Astrocyte (in vitro differentiated cells and primary cell): Measurements from ENCODE around the gene CELF2. TPM values are rescaled to one million over a fixed set of nuclear protein-coding genes. Genes with fewer than 3 reads are reported as not detected.
"Not testable (repeated sequence)": the region's sequence is repeated elsewhere in the genome, so short reads cannot be mapped to it uniquely, and the experiment has no call there.

Experiments
- DNase-seq: peaks from one replicate; pipeline ENCODE4 v3.0.0-alpha.2; 2010; ENCODE audit warnings: low read depth
- FAIRE-seq: peaks from 2 replicates; lab custom pipeline; 2011; peaks lifted over from hg19 to GRCh38; lab: Jason Lieb, UNC
- H2AFZ ChIP-seq: 2 replicates; pipeline ENCODE4 v1.6.0; 2012; ENCODE audit warnings: low read depth, low read length, inconsistent platforms
- H3K27ac ChIP-seq: 2 replicates; pipeline ENCODE4 v1.5.1; 2011; ENCODE audit warnings: low read depth, low read length, inconsistent platforms
- H3K27me3 ChIP-seq: 2 replicates; pipeline ENCODE4 v1.6.0; 2011; ENCODE audit warnings: low read length, inconsistent platforms; ENCODE audit not compliant: insufficient read depth
- H3K36me3 ChIP-seq: 2 replicates; pipeline ENCODE4 v1.5.1; 2011; ENCODE audit warnings: low read length, inconsistent platforms; ENCODE audit not compliant: insufficient read depth
- H3K4me1 ChIP-seq: 2 replicates; pipeline ENCODE4 v1.5.1; 2011; ENCODE audit warnings: low read length, inconsistent platforms; ENCODE audit not compliant: insufficient read depth
- H3K4me2 ChIP-seq: 2 replicates; pipeline ENCODE4 v1.6.0; 2012; ENCODE audit warnings: low read length, inconsistent platforms
- H3K4me3 ChIP-seq: 2 replicates; pipeline ENCODE4 v1.5.1; 2011; ENCODE audit warnings: low read depth, mild to moderate bottlenecking, low read length, inconsistent platforms; ENCODE audit not compliant: insufficient read depth
- H3K79me2 ChIP-seq: 2 replicates; pipeline ENCODE4 v1.6.0; 2012; ENCODE audit warnings: mild to moderate bottlenecking, low read length, inconsistent platforms; ENCODE audit not compliant: insufficient read depth
- H3K9ac ChIP-seq: 2 replicates; pipeline ENCODE4 v1.6.0; 2012; ENCODE audit warnings: mild to moderate bottlenecking, low read length, inconsistent platforms
- H3K9me3 ChIP-seq: 2 replicates; pipeline ENCODE4 v1.5.1; 2012; ENCODE audit warnings: low read depth, mild to moderate bottlenecking, low read length, inconsistent platforms; ENCODE audit not compliant: insufficient read depth
- H4K20me1 ChIP-seq: 2 replicates; pipeline ENCODE4 v1.6.0; 2012; ENCODE audit warnings: low read length, inconsistent platforms; ENCODE audit not compliant: insufficient read depth
- H3K27ac Mint-ChIP-seq: one replicate; pipeline ENCODE4 v1.8.0; 2021; ENCODE audit warnings: mild to moderate bottlenecking, mixed read lengths; ENCODE audit not compliant: unreplicated experiment
- H3K27me3 Mint-ChIP-seq: one replicate; pipeline ENCODE4 v1.8.0; 2021; ENCODE audit warnings: low read depth, mixed read lengths; ENCODE audit not compliant: unreplicated experiment
- H3K36me3 Mint-ChIP-seq: one replicate; pipeline ENCODE4 v1.8.0; 2021; ENCODE audit warnings: low read depth, mixed read lengths; ENCODE audit not compliant: unreplicated experiment
- H3K4me1 Mint-ChIP-seq: one replicate; pipeline ENCODE4 v1.8.0; 2021; ENCODE audit warnings: low read depth, mixed read lengths; ENCODE audit not compliant: unreplicated experiment
- H3K4me3 Mint-ChIP-seq: one replicate; pipeline ENCODE4 v1.8.0; 2021; ENCODE audit warnings: mild to moderate bottlenecking, moderate library complexity, mixed read lengths; ENCODE audit not compliant: unreplicated experiment
- H3K9me3 Mint-ChIP-seq: one replicate; pipeline ENCODE4 v1.8.0; 2021; ENCODE audit warnings: mild to moderate bottlenecking, mixed read lengths; ENCODE audit not compliant: unreplicated experiment
- CTCF ChIP-seq: IDR thresholded peaks from 2 replicates; pipeline ENCODE4 v1.5.1; 2011; ENCODE audit warnings: low read depth, mild to moderate bottlenecking, inconsistent platforms, low read length, moderate library complexity; ENCODE audit not compliant: insufficient read depth
- EZH2 ChIP-seq: IDR thresholded peaks from 2 replicates; pipeline ENCODE4 v1.6.1; 2012; ENCODE audit warnings: mild to moderate bottlenecking, low read length, inconsistent platforms; ENCODE audit not compliant: insufficient read depth
- total RNA-seq: library from RNA; stranded (reverse); gene quantifications from 2 replicates; pipeline ENCODE4 v1.2.1, GENCODE V29; 2021

CELF2 gene
- total RNA-seq, 1 donor from 2014 or later, result 76.1 TPM

- no peak for FAIRE-seq
- no peak for TF ChIP-seq EZH2
- TF ChIP-seq CTCF, result no peak
Measured at GRCh38 chr10:10995120-10995519, 22.6 kb upstream of the CELF2 start.

GRCh38 chr10:10996966-10997620 lies 20.6 kb upstream of the CELF2 start:
- no peak overlapping the region for H3K4me2 ChIP-seq
- no peak overlapping the region for H2AFZ ChIP-seq
- TF ChIP-seq EZH2, result no peak
- no peak for TF ChIP-seq CTCF

More at GRCh38 chr10:10995120-10995519, 22.6 kb upstream of the CELF2 start:
- peaks cover 2% of the 10 kb centered on the region for H3K27me3 ChIP-seq
- Mint-ChIP-seq H3K27ac (no peak overlapping the region), H3K36me3 (no peaks in the 10 kb centered on the region), H3K27me3 (no peaks in the 10 kb centered on the region), H3K4me3 (no peak overlapping the region), H3K4me1 (no peaks in the 10 kb centered on the region), H3K9me3 (peaks cover 8% of the 10 kb centered on the region)
- no peaks in the 10 kb centered on the region for H3K79me2 ChIP-seq
- no peaks in the 10 kb centered on the region for H3K36me3 ChIP-seq
- H3K4me3 ChIP-seq, result no peak overlapping the region
- H3K27ac ChIP-seq, result no peak overlapping the region
- no peaks in the 10 kb centered on the region for H4K20me1 ChIP-seq
- no peaks in the 10 kb centered on the region for H3K9me3 ChIP-seq
- H2AFZ ChIP-seq, result no peak overlapping the region
- no peak overlapping the region for H3K4me2 ChIP-seq
- no peaks in the 10 kb centered on the region for H3K4me1 ChIP-seq
- no peak for DNase-seq
- no peak overlapping the region for H3K9ac ChIP-seq

GRCh38 chr10:10999501-10999900 lies 18.2 kb upstream of the CELF2 start:
- H3K4me1 Mint-ChIP-seq, H3K9me3 ChIP-seq, H3K27ac Mint-ChIP-seq, H3K9ac ChIP-seq, H3K36me3 ChIP-seq, H3K4me1 ChIP-seq, H2AFZ ChIP-seq, DNase-seq, H3K27me3 ChIP-seq, H3K27me3 Mint-ChIP-seq, H3K4me2 ChIP-seq, H3K9me3 Mint-ChIP-seq, H4K20me1 ChIP-seq, H3K27ac ChIP-seq, FAIRE-seq, H3K4me3 ChIP-seq, H3K36me3 Mint-ChIP-seq, H3K4me3 Mint-ChIP-seq, H3K79me2 ChIP-seq: not testable (repeated sequence)

More at GRCh38 chr10:10996966-10997620, 20.6 kb upstream of the CELF2 start:
- Mint-ChIP-seq H3K4me1 (no peaks in the 10 kb centered on the region), H3K27me3 (no peaks in the 10 kb centered on the region), H3K4me3 (no peak overlapping the region), H3K36me3 (no peaks in the 10 kb centered on the region), H3K9me3 (peaks cover 8% of the 10 kb centered on the region), H3K27ac (no peak overlapping the region)
- H3K36me3 ChIP-seq, result no peaks in the 10 kb centered on the region
- FAIRE-seq (no peak), DNase-seq (no peak)
- no peak overlapping the region for H3K9ac ChIP-seq
- no peaks in the 10 kb centered on the region for H4K20me1 ChIP-seq
- peaks cover 2% of the 10 kb centered on the region for H3K27me3 ChIP-seq
- no peaks in the 10 kb centered on the region for H3K4me1 ChIP-seq
- H3K4me3 ChIP-seq, result no peak overlapping the region
- H3K9me3 ChIP-seq, result no peaks in the 10 kb centered on the region
- H3K79me2 ChIP-seq, result no peaks in the 10 kb centered on the region
- H3K27ac ChIP-seq, result no peak overlapping the region
